ENCODE measurements around the gene DUSP16.

GRCh38 chr12:12480074-12480473, 82.6 kb downstream of the DUSP16 start:
- TF ChIP-seq CTCF (conservative IDR thresholded peaks at IDR 0.05; ENCODE audit: low read depth, low read length) (no peak), EZH2 (IDR thresholded peaks at IDR 0.05; ENCODE audit: low read length, unreplicated experiment) (no peak)

All from PC-3 (cell line).